Liver (tissue), 9 donors: ENCODE results near the gene SLC24A4. TPM values are rescaled to one million over a fixed set of nuclear protein-coding genes. Genes with fewer than 3 reads are reported as not detected.
A peak's percentile ranks its signal among the peaks of the same experiment; 100 is the strongest.

Experiments
- DNase-seq: peaks from one replicate; pipeline ENCODE4 v3.0.0-alpha.2; 2017; ENCODE audit warnings: low spot score
- H3K27ac ChIP-seq, 2 donors: one replicate each; pipeline ENCODE4 v1.7.0; 2013; ENCODE audit warnings: inconsistent platforms in 2 of 2, low read length in 2 of 2, control low read depth in 1 of 2, low read depth in 1 of 2, mild to moderate bottlenecking in 1 of 2
- H3K27me3 ChIP-seq, 4 donors: one replicate each; pipeline versions ENCODE4 v1.6.1 to v1.7.0; 2013; ENCODE audit warnings: low read length in 3 of 4, inconsistent platforms in 1 of 4, mild to moderate bottlenecking in 1 of 4, moderate library complexity in 1 of 4; ENCODE audit not compliant: control insufficient read depth in 4 of 4, insufficient read depth in 4 of 4
- H3K36me3 ChIP-seq, 4 donors: one replicate each; pipeline versions ENCODE4 v1.6.1 to v1.7.0; 2013; ENCODE audit warnings: low read length in 3 of 4, mild to moderate bottlenecking in 3 of 4, low read depth in 1 of 4, moderate library complexity in 1 of 4; ENCODE audit not compliant: control insufficient read depth in 4 of 4, insufficient read depth in 3 of 4
- H3K4me1 ChIP-seq, 4 donors: one replicate each; pipeline versions ENCODE4 v1.6.1 to v1.7.0; 2013; ENCODE audit warnings: low read length in 3 of 4, mild to moderate bottlenecking in 3 of 4, moderate library complexity in 1 of 4; ENCODE audit not compliant: control insufficient read depth in 4 of 4, insufficient read depth in 4 of 4
- H3K4me3 ChIP-seq, 3 donors: one replicate each; pipeline versions ENCODE4 v1.6.1 to v1.7.0; 2013; ENCODE audit warnings: low read length in 3 of 3, control low read depth in 1 of 3, low read depth in 1 of 3, mild to moderate bottlenecking in 1 of 3
- H3K9ac ChIP-seq, 2 donors: one replicate each; pipeline ENCODE4 v1.7.0; 2013; ENCODE audit warnings: low read length in 2 of 2, mild to moderate bottlenecking in 2 of 2, moderate library complexity in 2 of 2, control low read depth in 1 of 2, low read depth in 1 of 2
- H3K9me3 ChIP-seq, 4 donors: one replicate each; pipeline versions ENCODE4 v1.6.1 to v1.7.0; 2013; ENCODE audit warnings: low read length in 3 of 4; ENCODE audit not compliant: control insufficient read depth in 4 of 4
- EGR1 ChIP-seq, 2 donors: IDR thresholded peaks; 2 replicates each; pipeline ENCODE4 v1.6.1; 2016 to 2018; ENCODE audit warnings: antibody characterized with exemption in 2 of 2, low read depth in 2 of 2
- FOXA1 ChIP-seq: IDR thresholded peaks from 2 replicates; pipeline ENCODE4 v1.6.1; 2016; ENCODE audit warnings: antibody characterized with exemption
- FOXA2 ChIP-seq: IDR thresholded peaks from 2 replicates; pipeline ENCODE4 v1.6.1; 2016; ENCODE audit warnings: antibody characterized with exemption
- GABPA ChIP-seq, 2 donors: IDR thresholded peaks in 1 of 2; conservative IDR thresholded peaks in 1 of 2; 2 replicates each; pipeline ENCODE4 v1.6.1; 2016; ENCODE audit warnings: antibody characterized with exemption in 2 of 2, mild to moderate bottlenecking in 1 of 2, moderate library complexity in 1 of 2
- HNF4A ChIP-seq, 2 donors: conservative IDR thresholded peaks; 2 replicates each; pipeline ENCODE4 v1.6.1; 2016; ENCODE audit warnings: antibody characterized with exemption in 2 of 2, mild to moderate bottlenecking in 2 of 2
- HNF4G ChIP-seq: IDR thresholded peaks from 2 replicates; pipeline ENCODE4 v1.6.1; 2016; ENCODE audit warnings: antibody characterized with exemption
- JUND ChIP-seq, 2 donors: IDR thresholded peaks; 2 replicates each; pipeline ENCODE4 v1.6.1; 2016; ENCODE audit warnings: antibody characterized with exemption in 2 of 2
- NR2F2 ChIP-seq: IDR thresholded peaks from 2 replicates; pipeline ENCODE4 v1.6.1; 2016; ENCODE audit warnings: antibody characterized with exemption
- RAD21 ChIP-seq, 2 donors: IDR thresholded peaks; 2 replicates each; pipeline ENCODE4 v1.6.1; 2016; ENCODE audit warnings: antibody characterized with exemption in 2 of 2, mild to moderate bottlenecking in 2 of 2
- RXRA ChIP-seq, 2 donors: IDR thresholded peaks; 2 replicates each; pipeline ENCODE4 v1.6.1; 2017 to 2018; ENCODE audit warnings: antibody characterized with exemption in 2 of 2, mild to moderate bottlenecking in 1 of 2
- SP1 ChIP-seq: IDR thresholded peaks from 2 replicates; pipeline ENCODE4 v1.6.1; 2018; ENCODE audit warnings: antibody characterized with exemption, mild to moderate bottlenecking
- TAF1 ChIP-seq: conservative IDR thresholded peaks from 2 replicates; pipeline ENCODE4 v1.6.1; 2016; ENCODE audit warnings: antibody characterized with exemption, mild to moderate bottlenecking
- YY1 ChIP-seq: IDR thresholded peaks from 2 replicates; pipeline ENCODE4 v1.6.1; 2016; ENCODE audit warnings: antibody characterized with exemption, mild to moderate bottlenecking
- WGBS: extraction: QIAGEN DNeasy Blood & Tissue Kit; methylation state at CpG from one replicate; pipeline ENCODE4 v1.1.7; 2013; 5-methylcytosine and 5-hydroxymethylcytosine counted together
- polyA plus RNA-seq, 2 donors: library from polyadenylated mRNA; stranded (reverse) in 1 of 2; unstranded in 1 of 2; fragments of 200-250 nt in 1 of 2; fragments of >200 nt in 1 of 2; fragmentation: Nextera tagmentation in 1 of 2; extraction: Ambion mirVana in 1 of 2; gene quantifications; one replicate each; pipeline versions ENCODE4 v1.2.1 to v1.2.3, GENCODE V29; 2013 to 2015
- total RNA-seq, 2 donors: library from RNA; depleted of rRNA; stranded (reverse); fragments of >200 nt; gene quantifications; one replicate each; pipeline ENCODE4 v1.2.3, GENCODE V29; 2014
- TF ChIP-seq, protein P1 (sequence below): IDR thresholded peaks from 2 replicates; pipeline ENCODE4 v1.6.1; 2016; ENCODE audit warnings: antibody characterized with exemption
- TF ChIP-seq, protein P2 (sequence below): IDR thresholded peaks from 2 replicates; pipeline ENCODE4 v1.6.1; 2016; ENCODE audit warnings: antibody characterized with exemption, mild to moderate bottlenecking
- TF ChIP-seq, protein P3 (sequence below): fragments of 150-350 bp; IDR thresholded peaks from 2 replicates; pipeline ENCODE4 v1.5.1; 2017; ENCODE audit warnings: improper control_type of control experiment, low read depth, low read length; ENCODE audit not compliant: missing input control
- TF ChIP-seq, protein P4 (sequence below): IDR thresholded peaks from 2 replicates; pipeline ENCODE4 v1.6.1; 2016; ENCODE audit warnings: antibody characterized with exemption
- TF ChIP-seq, protein P5 (sequence below): IDR thresholded peaks from 2 replicates; pipeline ENCODE4 v1.6.1; 2016; ENCODE audit warnings: antibody characterized with exemption
- donor health status: healthy.
- donor health status: healthy.
- donor health status: healthy.
- donor health status: healthy.
- donor health status: healthy.

SLC24A4 gene
- total and polyA plus RNA-seq, 4 donors = 0.06 to 0.23 (median 0.12) TPM

DNA sequence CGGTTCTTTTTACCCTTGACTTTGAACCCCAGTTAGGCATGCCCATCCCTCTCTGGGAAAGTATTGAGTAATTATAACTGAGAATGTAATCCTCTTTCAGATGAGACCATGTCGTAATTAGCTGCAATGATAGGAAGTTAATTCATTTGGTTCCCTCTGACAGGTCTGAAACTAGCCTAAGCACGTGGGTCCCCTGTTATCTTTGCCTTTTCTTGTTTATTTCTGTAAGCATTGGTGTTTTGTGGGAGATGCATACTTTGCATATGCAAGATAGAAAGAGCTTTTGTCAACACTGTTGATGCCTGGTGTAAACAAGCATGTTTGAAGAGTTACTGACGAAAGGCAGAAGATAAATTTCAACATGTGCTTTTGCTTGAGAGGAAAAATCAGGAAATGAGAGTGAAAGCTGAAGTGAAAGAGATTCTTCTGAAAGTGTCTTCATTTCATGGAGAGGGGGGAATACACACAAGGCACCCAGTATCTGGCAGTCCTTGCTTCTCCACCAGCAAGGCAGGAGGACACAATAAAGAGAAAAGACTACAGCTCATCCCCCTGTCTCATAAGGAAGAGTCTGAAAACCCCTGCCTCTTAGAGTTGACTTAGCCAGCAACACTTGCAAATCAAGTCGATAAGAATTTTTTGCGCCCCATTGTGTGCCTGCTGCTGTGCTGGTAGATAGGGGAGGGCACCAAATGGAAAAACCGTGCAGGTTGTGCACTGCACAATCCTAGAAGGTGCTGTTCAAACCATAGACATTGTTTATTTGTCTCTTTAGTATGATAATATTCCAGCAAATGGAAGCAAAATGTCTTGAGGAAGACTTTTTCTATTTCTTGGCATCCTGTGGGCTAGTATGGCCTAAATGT is 77.8 kb downstream of the SLC24A4 start:
- WGBS = 33% methylated on average over 7 of the region's 7 CpGs

More for the DNA sequence above, 77.8 kb downstream of the SLC24A4 start:
- no peak overlapping the region for H3K4me3 ChIP-seq
- DNase-seq = no peak
- H3K36me3 ChIP-seq = no peaks in the 10 kb centered on the region
- H3K27me3 ChIP-seq = peaks cover 0 to 3% (median 0%) of the 10 kb centered on the region in 4 donors
- peak overlapping the region in 1 of 2 donors; percentile 37 for H3K27ac ChIP-seq
- no peak overlapping the region for H3K9ac ChIP-seq
- H3K9me3 ChIP-seq = no peaks in the 10 kb centered on the region
- TF ChIP-seq JUND (IDR thresholded peaks at IDR 0.05) = no peak
- TF ChIP-seq TAF1 = no peak
- TF ChIP-seq FOXA1 = no peak
- TF ChIP-seq, protein P1, sequence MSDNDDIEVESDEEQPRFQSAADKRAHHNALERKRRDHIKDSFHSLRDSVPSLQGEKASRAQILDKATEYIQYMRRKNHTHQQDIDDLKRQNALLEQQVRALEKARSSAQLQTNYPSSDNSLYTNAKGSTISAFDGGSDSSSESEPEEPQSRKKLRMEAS = peak; percentile 40
- peak; percentile 32 to 41 for TF ChIP-seq HNF4A (conservative IDR thresholded peaks at IDR 0.05)
- TF ChIP-seq SP1 = peak; percentile 31
- TF ChIP-seq, protein P2, sequence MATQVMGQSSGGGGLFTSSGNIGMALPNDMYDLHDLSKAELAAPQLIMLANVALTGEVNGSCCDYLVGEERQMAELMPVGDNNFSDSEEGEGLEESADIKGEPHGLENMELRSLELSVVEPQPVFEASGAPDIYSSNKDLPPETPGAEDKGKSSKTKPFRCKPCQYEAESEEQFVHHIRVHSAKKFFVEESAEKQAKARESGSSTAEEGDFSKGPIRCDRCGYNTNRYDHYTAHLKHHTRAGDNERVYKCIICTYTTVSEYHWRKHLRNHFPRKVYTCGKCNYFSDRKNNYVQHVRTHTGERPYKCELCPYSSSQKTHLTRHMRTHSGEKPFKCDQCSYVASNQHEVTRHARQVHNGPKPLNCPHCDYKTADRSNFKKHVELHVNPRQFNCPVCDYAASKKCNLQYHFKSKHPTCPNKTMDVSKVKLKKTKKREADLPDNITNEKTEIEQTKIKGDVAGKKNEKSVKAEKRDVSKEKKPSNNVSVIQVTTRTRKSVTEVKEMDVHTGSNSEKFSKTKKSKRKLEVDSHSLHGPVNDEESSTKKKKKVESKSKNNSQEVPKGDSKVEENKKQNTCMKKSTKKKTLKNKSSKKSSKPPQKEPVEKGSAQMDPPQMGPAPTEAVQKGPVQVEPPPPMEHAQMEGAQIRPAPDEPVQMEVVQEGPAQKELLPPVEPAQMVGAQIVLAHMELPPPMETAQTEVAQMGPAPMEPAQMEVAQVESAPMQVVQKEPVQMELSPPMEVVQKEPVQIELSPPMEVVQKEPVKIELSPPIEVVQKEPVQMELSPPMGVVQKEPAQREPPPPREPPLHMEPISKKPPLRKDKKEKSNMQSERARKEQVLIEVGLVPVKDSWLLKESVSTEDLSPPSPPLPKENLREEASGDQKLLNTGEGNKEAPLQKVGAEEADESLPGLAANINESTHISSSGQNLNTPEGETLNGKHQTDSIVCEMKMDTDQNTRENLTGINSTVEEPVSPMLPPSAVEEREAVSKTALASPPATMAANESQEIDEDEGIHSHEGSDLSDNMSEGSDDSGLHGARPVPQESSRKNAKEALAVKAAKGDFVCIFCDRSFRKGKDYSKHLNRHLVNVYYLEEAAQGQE = no peak
- TF ChIP-seq RAD21 (IDR thresholded peaks at IDR 0.05) = no peak
- no peak for TF ChIP-seq EGR1 (IDR thresholded peaks at IDR 0.05; ENCODE audit: low read depth in 2 of 2)
- TF ChIP-seq, protein P3, sequence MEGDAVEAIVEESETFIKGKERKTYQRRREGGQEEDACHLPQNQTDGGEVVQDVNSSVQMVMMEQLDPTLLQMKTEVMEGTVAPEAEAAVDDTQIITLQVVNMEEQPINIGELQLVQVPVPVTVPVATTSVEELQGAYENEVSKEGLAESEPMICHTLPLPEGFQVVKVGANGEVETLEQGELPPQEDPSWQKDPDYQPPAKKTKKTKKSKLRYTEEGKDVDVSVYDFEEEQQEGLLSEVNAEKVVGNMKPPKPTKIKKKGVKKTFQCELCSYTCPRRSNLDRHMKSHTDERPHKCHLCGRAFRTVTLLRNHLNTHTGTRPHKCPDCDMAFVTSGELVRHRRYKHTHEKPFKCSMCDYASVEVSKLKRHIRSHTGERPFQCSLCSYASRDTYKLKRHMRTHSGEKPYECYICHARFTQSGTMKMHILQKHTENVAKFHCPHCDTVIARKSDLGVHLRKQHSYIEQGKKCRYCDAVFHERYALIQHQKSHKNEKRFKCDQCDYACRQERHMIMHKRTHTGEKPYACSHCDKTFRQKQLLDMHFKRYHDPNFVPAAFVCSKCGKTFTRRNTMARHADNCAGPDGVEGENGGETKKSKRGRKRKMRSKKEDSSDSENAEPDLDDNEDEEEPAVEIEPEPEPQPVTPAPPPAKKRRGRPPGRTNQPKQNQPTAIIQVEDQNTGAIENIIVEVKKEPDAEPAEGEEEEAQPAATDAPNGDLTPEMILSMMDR = no peak
- TF ChIP-seq FOXA2 = no peak
- no peak for TF ChIP-seq NR2F2
- TF ChIP-seq, protein P4, sequence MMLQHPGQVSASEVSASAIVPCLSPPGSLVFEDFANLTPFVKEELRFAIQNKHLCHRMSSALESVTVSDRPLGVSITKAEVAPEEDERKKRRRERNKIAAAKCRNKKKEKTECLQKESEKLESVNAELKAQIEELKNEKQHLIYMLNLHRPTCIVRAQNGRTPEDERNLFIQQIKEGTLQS = no peak
- no peak for TF ChIP-seq GABPA (IDR thresholded peaks at IDR 0.05 in 1 of 2, conservative IDR thresholded peaks at IDR 0.05 in 1 of 2)
- peak in 1 of 2 donors; percentile 23 for TF ChIP-seq RXRA (IDR thresholded peaks at IDR 0.05)
- TF ChIP-seq, protein P5, sequence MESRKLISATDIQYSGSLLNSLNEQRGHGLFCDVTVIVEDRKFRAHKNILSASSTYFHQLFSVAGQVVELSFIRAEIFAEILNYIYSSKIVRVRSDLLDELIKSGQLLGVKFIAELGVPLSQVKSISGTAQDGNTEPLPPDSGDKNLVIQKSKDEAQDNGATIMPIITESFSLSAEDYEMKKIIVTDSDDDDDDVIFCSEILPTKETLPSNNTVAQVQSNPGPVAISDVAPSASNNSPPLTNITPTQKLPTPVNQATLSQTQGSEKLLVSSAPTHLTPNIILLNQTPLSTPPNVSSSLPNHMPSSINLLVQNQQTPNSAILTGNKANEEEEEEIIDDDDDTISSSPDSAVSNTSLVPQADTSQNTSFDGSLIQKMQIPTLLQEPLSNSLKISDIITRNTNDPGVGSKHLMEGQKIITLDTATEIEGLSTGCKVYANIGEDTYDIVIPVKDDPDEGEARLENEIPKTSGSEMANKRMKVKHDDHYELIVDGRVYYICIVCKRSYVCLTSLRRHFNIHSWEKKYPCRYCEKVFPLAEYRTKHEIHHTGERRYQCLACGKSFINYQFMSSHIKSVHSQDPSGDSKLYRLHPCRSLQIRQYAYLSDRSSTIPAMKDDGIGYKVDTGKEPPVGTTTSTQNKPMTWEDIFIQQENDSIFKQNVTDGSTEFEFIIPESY = no peak
- no peak for TF ChIP-seq YY1
- TF ChIP-seq HNF4G = no peak
- H3K4me1 ChIP-seq = no peaks in the 10 kb centered on the region
